GM12801 (cell line): ENCODE data around the gene ANKRD52.

Experiments used
- CTCF ChIP-seq: IDR thresholded peaks from one replicate; pipeline ENCODE4 v1.5.1; 2011; ENCODE audit warnings: control low read depth; ENCODE audit not compliant: insufficient read length; ENCODE audit errors: extremely low read depth

ANKRD52 gene

GRCh38 chr12:56282579-56282978 is 24.4 kb upstream of the ANKRD52 start:
- TF ChIP-seq CTCF, result no peak

GRCh38 chr12:56282030-56282429 is 23.8 kb upstream of the ANKRD52 start:
- TF ChIP-seq CTCF, result no peak

- TF ChIP-seq CTCF, result no peak
Measured at GRCh38 chr12:56280849-56281248, 22.7 kb upstream of the ANKRD52 start.

- no peak for TF ChIP-seq CTCF
Measured at GRCh38 chr12:56278905-56279304, 20.7 kb upstream of the ANKRD52 start.

- no peak for TF ChIP-seq CTCF
Measured at GRCh38 chr12:56274299-56274698, 16.1 kb upstream of the ANKRD52 start.

- no peak for TF ChIP-seq CTCF
Measured at GRCh38 chr12:56271031-56271430, 12.8 kb upstream of the ANKRD52 start.

- no peak for TF ChIP-seq CTCF
Measured at GRCh38 chr12:56267443-56268071, 9.4 kb upstream of the ANKRD52 start.
